Neural cell (in vitro differentiated cells): ENCODE measurements around the gene ENTREP1.

Experiments
- EZH2 ChIP-seq: fragments of 200-600, 300-800 bp; shearing (Covaris generic), sonication (generic); IDR thresholded peaks from 2 replicates; pipeline ENCODE4 v1.6.1; 2014; ENCODE audit warnings: antibody characterized with exemption, low read length, borderline replicate concordance, mild to moderate bottlenecking; ENCODE audit not compliant: insufficient read depth, poor library complexity, severe bottlenecking
- MXI1 ChIP-seq: fragments of 450-650 bp; conservative IDR thresholded peaks from 2 replicates; pipeline ENCODE4 v1.6.1; 2014; ENCODE audit warnings: antibody characterized with exemption, mild to moderate bottlenecking; ENCODE audit not compliant: poor library complexity, severe bottlenecking
- POLR2AphosphoS5 ChIP-seq: IDR thresholded peaks from 2 replicates; pipeline ENCODE4 v1.6.1; 2012
- SMC3 ChIP-seq: fragments of 450-650 bp; conservative IDR thresholded peaks from 2 replicates; pipeline ENCODE4 v1.6.1; 2014; ENCODE audit warnings: antibody characterized with exemption, mild to moderate bottlenecking, moderate library complexity; ENCODE audit not compliant: poor library complexity
- TF ChIP-seq, protein P1 (sequence below): fragments of 450-650 bp; IDR thresholded peaks from 2 replicates; pipeline ENCODE4 v1.5.1; 2014; ENCODE audit warnings: antibody characterized with exemption, mild to moderate bottlenecking, moderate library complexity; ENCODE audit not compliant: poor library complexity, severe bottlenecking
- TF ChIP-seq, protein P2 (sequence below): IDR thresholded peaks from 2 replicates; pipeline ENCODE4 v1.6.1; 2012; ENCODE audit warnings: borderline replicate concordance

DNA sequence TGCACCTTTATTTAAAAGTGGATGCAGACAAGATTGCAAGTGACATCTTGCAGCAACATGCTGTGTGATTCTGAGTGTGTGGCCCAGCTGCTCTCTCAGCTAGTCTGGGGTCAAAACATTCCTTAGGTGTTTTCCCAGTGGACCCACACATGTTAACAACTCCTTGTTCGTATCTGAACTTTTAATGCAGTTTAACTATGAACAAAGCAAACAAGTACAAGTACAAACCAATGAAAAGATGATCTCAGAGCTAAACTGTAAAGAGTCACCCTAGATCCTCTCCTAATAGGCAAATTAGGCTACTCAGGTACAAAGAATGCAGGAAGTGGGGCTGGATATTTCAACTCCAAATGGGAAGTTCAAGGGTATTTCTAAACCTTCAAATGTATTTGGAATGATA is 108.4 kb downstream of the ENTREP1 start:
- TF ChIP-seq, protein P1, sequence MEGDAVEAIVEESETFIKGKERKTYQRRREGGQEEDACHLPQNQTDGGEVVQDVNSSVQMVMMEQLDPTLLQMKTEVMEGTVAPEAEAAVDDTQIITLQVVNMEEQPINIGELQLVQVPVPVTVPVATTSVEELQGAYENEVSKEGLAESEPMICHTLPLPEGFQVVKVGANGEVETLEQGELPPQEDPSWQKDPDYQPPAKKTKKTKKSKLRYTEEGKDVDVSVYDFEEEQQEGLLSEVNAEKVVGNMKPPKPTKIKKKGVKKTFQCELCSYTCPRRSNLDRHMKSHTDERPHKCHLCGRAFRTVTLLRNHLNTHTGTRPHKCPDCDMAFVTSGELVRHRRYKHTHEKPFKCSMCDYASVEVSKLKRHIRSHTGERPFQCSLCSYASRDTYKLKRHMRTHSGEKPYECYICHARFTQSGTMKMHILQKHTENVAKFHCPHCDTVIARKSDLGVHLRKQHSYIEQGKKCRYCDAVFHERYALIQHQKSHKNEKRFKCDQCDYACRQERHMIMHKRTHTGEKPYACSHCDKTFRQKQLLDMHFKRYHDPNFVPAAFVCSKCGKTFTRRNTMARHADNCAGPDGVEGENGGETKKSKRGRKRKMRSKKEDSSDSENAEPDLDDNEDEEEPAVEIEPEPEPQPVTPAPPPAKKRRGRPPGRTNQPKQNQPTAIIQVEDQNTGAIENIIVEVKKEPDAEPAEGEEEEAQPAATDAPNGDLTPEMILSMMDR = no peak
- TF ChIP-seq POLR2AphosphoS5 (no peak), EZH2 (no peak), SMC3 (no peak), MXI1 (no peak)
- TF ChIP-seq, protein P2, sequence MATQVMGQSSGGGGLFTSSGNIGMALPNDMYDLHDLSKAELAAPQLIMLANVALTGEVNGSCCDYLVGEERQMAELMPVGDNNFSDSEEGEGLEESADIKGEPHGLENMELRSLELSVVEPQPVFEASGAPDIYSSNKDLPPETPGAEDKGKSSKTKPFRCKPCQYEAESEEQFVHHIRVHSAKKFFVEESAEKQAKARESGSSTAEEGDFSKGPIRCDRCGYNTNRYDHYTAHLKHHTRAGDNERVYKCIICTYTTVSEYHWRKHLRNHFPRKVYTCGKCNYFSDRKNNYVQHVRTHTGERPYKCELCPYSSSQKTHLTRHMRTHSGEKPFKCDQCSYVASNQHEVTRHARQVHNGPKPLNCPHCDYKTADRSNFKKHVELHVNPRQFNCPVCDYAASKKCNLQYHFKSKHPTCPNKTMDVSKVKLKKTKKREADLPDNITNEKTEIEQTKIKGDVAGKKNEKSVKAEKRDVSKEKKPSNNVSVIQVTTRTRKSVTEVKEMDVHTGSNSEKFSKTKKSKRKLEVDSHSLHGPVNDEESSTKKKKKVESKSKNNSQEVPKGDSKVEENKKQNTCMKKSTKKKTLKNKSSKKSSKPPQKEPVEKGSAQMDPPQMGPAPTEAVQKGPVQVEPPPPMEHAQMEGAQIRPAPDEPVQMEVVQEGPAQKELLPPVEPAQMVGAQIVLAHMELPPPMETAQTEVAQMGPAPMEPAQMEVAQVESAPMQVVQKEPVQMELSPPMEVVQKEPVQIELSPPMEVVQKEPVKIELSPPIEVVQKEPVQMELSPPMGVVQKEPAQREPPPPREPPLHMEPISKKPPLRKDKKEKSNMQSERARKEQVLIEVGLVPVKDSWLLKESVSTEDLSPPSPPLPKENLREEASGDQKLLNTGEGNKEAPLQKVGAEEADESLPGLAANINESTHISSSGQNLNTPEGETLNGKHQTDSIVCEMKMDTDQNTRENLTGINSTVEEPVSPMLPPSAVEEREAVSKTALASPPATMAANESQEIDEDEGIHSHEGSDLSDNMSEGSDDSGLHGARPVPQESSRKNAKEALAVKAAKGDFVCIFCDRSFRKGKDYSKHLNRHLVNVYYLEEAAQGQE = no peak
